DND-41 (cell line): ENCODE data around the gene CCDC83.

ENCODE experiments used
- ATAC-seq: fragments of 200-7000 bp; cut with Tn5 transposase; 3 replicates; pipeline ENCODE4 v1.9.1; 2021; ENCODE audit warnings: low read depth; ENCODE audit not compliant: insufficient read depth
- DNase-seq: peaks from one replicate; pipeline ENCODE4 v3.0.0-alpha.2; 2020
- H2AFZ ChIP-seq: 2 replicates; pipeline ENCODE4 v1.6.0; 2012; ENCODE audit warnings: low read depth, low read length
- H3K27ac ChIP-seq: 2 replicates; pipeline ENCODE4 v1.5.1; 2012; ENCODE audit warnings: low read length, inconsistent platforms
- H3K27me3 ChIP-seq: fragments of 200-600 bp; sonication (generic); 2 replicates; pipeline ENCODE4 v1.6.0; 2012; ENCODE audit warnings: low read length, mild to moderate bottlenecking, inconsistent platforms; ENCODE audit not compliant: insufficient read depth, poor library complexity
- H3K36me3 ChIP-seq: 2 replicates; pipeline ENCODE4 v1.5.1; 2012; ENCODE audit warnings: low read length, inconsistent platforms; ENCODE audit not compliant: insufficient read depth
- H3K4me1 ChIP-seq: 2 replicates; pipeline ENCODE4 v1.5.1; 2012; ENCODE audit warnings: mild to moderate bottlenecking, low read length; ENCODE audit not compliant: insufficient read depth
- H3K4me2 ChIP-seq: 2 replicates; pipeline ENCODE4 v1.6.0; 2012; ENCODE audit warnings: mild to moderate bottlenecking, moderate library complexity, low read length, inconsistent platforms; ENCODE audit not compliant: insufficient read depth
- H3K4me3 ChIP-seq, 2 experiments: fragments of 200-600 bp in 1 of 2; shearing (Covaris generic) in 1 of 2; 2 replicates each; pipeline ENCODE4 v1.5.1; 2012 to 2016; ENCODE audit warnings: inconsistent platforms in 2 of 2, low read length in 2 of 2, mild to moderate bottlenecking in 2 of 2, low read depth in 1 of 2, moderate library complexity in 1 of 2
- H3K79me2 ChIP-seq: 2 replicates; pipeline ENCODE4 v1.6.0; 2012; ENCODE audit warnings: low read length, inconsistent platforms; ENCODE audit not compliant: insufficient read depth
- H3K9ac ChIP-seq: 2 replicates; pipeline ENCODE4 v1.6.0; 2012; ENCODE audit warnings: low read depth, mild to moderate bottlenecking, inconsistent platforms, low read length, moderate library complexity
- H3K9me3 ChIP-seq: 2 replicates; pipeline ENCODE4 v1.5.1; 2012; ENCODE audit warnings: low read length, moderate library complexity, mild to moderate bottlenecking, inconsistent platforms; ENCODE audit not compliant: insufficient read depth, severe bottlenecking
- H4K20me1 ChIP-seq: 2 replicates; pipeline ENCODE4 v1.6.0; 2012; ENCODE audit warnings: low read length; ENCODE audit not compliant: insufficient read depth
- CTCF ChIP-seq: IDR thresholded peaks from 2 replicates; pipeline ENCODE4 v1.5.1; 2012; ENCODE audit warnings: borderline replicate concordance, low read length, moderate library complexity, mild to moderate bottlenecking; ENCODE audit not compliant: poor library complexity, severe bottlenecking; ENCODE audit errors: extremely low read depth
- EZH2 ChIP-seq: IDR thresholded peaks from 3 replicates; pipeline ENCODE4 v1.6.1; 2012; ENCODE audit warnings: borderline replicate concordance, low read depth, mild to moderate bottlenecking, moderate library complexity, low read length, inconsistent platforms; ENCODE audit not compliant: severe bottlenecking

The CCDC83 gene

GRCh38 chr11:85914425-85914824, 59.2 kb downstream of the CCDC83 start:
- no peaks in the 10 kb centered on the region for H3K4me1 ChIP-seq
- no peak overlapping the region for H3K4me3 ChIP-seq
- peaks cover 9% of the 10 kb centered on the region for H3K27me3 ChIP-seq
- H3K79me2 ChIP-seq, result no peaks in the 10 kb centered on the region
- H4K20me1 ChIP-seq, result no peaks in the 10 kb centered on the region
- H3K27ac ChIP-seq, result no peak overlapping the region
- H3K9me3 ChIP-seq, result no peaks in the 10 kb centered on the region
- H2AFZ ChIP-seq, result no peak overlapping the region
- no peaks in the 10 kb centered on the region for H3K36me3 ChIP-seq
- no peak for DNase-seq
- no peak for ATAC-seq
- no peak for TF ChIP-seq EZH2
- TF ChIP-seq CTCF, result no peak
- H3K4me2 ChIP-seq, result no peak overlapping the region
- H3K9ac ChIP-seq, result no peak overlapping the region

- Histone ChIP-seq H3K4me1 (no peaks in the 10 kb centered on the region), H3K79me2 (no peaks in the 10 kb centered on the region), H3K27ac (no peak overlapping the region), H3K4me3 (no peak overlapping the region), H3K27me3 (peaks cover 4% of the 10 kb centered on the region), H4K20me1 (no peaks in the 10 kb centered on the region), H2AFZ (no peak overlapping the region), H3K4me2 (no peak overlapping the region), H3K36me3 (no peaks in the 10 kb centered on the region), H3K9ac (no peak overlapping the region), H3K9me3 (no peaks in the 10 kb centered on the region)
- no peak for TF ChIP-seq CTCF
- no peak for TF ChIP-seq EZH2
- ATAC-seq, result no peak
- no peak for DNase-seq
These were observed 64.0 kb downstream of the CCDC83 start for GRCh38 chr11:85918910-85919794.

GRCh38 chr11:85922367-85922766, 67.2 kb downstream of the CCDC83 start:
- H3K27ac ChIP-seq, result no peak overlapping the region
- H3K9ac ChIP-seq, result no peak overlapping the region
- no peaks in the 10 kb centered on the region for H3K79me2 ChIP-seq
- ATAC-seq (no peak), DNase-seq (no peak)
- no peak for TF ChIP-seq CTCF
- TF ChIP-seq EZH2, result no peak
- H3K4me2 ChIP-seq, result no peak overlapping the region
- H3K27me3 ChIP-seq, result no peaks in the 10 kb centered on the region
- H3K36me3 ChIP-seq, result no peaks in the 10 kb centered on the region
- H3K4me3 ChIP-seq, result no peak overlapping the region
- no peaks in the 10 kb centered on the region for H3K9me3 ChIP-seq
- H2AFZ ChIP-seq, result no peak overlapping the region
- no peaks in the 10 kb centered on the region for H4K20me1 ChIP-seq
- H3K4me1 ChIP-seq, result no peaks in the 10 kb centered on the region
